KMS-11 (cell line): ENCODE measurements around the gene MAGEA2B.
"Not testable (repeated sequence)": the region's sequence is repeated elsewhere in the genome, so short reads cannot be mapped to it uniquely, and the experiment has no call there.

ENCODE experiments used
- H2AFZ ChIP-seq: fragments of 200-600 bp; sonication (generic); 2 replicates; pipeline ENCODE4 v1.6.1; 2016; ENCODE audit warnings: antibody characterized with exemption, mixed run types, low read depth
- H3K27ac ChIP-seq: fragments of 200-600 bp; sonication (generic); 2 replicates; pipeline ENCODE4 v1.6.1; 2016; ENCODE audit warnings: mild to moderate bottlenecking, mixed run types
- H3K27me3 ChIP-seq: fragments of 200-600 bp; sonication (generic); 2 replicates; pipeline ENCODE4 v1.6.1; 2017; ENCODE audit warnings: mild to moderate bottlenecking, low read depth, mixed run types, moderate library complexity; ENCODE audit not compliant: insufficient read depth
- H3K36me3 ChIP-seq: fragments of 200-600 bp; sonication (generic); 2 replicates; pipeline ENCODE4 v1.6.1; 2017; ENCODE audit warnings: mild to moderate bottlenecking, mixed run types; ENCODE audit not compliant: insufficient read depth
- H3K4me1 ChIP-seq: fragments of 200-600 bp; sonication (generic); 2 replicates; pipeline ENCODE4 v1.6.1; 2016; ENCODE audit warnings: mild to moderate bottlenecking, low read depth, mixed run types; ENCODE audit not compliant: poor library complexity, severe bottlenecking
- H3K4me2 ChIP-seq: fragments of 200-600 bp; sonication (generic); 2 replicates; pipeline ENCODE4 v1.7.0; 2016; ENCODE audit warnings: mild to moderate bottlenecking, mixed run types
- H3K4me3 ChIP-seq: fragments of 200-600 bp; sonication (generic); IDR thresholded peaks from 2 replicates; pipeline ENCODE4 v1.6.1; 2017; ENCODE audit warnings: low read depth, low read length, mixed read lengths; ENCODE audit not compliant: insufficient read depth
- H3K79me2 ChIP-seq: fragments of 200-600 bp; sonication (generic); 2 replicates; pipeline ENCODE4 v1.6.1; 2016; ENCODE audit warnings: low read depth, mixed run types; ENCODE audit not compliant: insufficient read depth
- H3K9ac ChIP-seq: fragments of 200-600 bp; sonication (generic); 2 replicates; pipeline ENCODE4 v1.6.1; 2016; ENCODE audit warnings: mild to moderate bottlenecking, mixed run types
- H4K20me1 ChIP-seq: fragments of 200-600 bp; sonication (generic); 2 replicates; pipeline ENCODE4 v1.6.1; 2016; ENCODE audit warnings: mild to moderate bottlenecking, mixed run types; ENCODE audit not compliant: insufficient read depth

The MAGEA2B gene

GRCh38 chrX:152766562-152766961 is 52.1 kb downstream of the MAGEA2B start:
- H3K79me2 ChIP-seq, H3K9ac ChIP-seq, H3K4me1 ChIP-seq, H3K27ac ChIP-seq, H3K36me3 ChIP-seq, H3K4me2 ChIP-seq, H3K4me3 ChIP-seq, H3K27me3 ChIP-seq, H2AFZ ChIP-seq, H4K20me1 ChIP-seq: not testable (repeated sequence)
